GM12874 (cell line): ENCODE measurements around the gene KRT17.

Experiments used
- CTCF ChIP-seq: IDR thresholded peaks from 2 replicates; pipeline ENCODE4 v1.5.1; 2011; ENCODE audit warnings: low read depth, mild to moderate bottlenecking, control low read depth, low read length, moderate library complexity; ENCODE audit not compliant: insufficient read depth

The KRT17 gene

GRCh38 chr17:41624208-41625101 lies at the start of gene KRT17:
TSS of gene KRT17 (minus strand) at chr17:41624575. CDS start at chr17:41624509, 66 bp downstream.
- TF ChIP-seq CTCF: no peak

DNA sequence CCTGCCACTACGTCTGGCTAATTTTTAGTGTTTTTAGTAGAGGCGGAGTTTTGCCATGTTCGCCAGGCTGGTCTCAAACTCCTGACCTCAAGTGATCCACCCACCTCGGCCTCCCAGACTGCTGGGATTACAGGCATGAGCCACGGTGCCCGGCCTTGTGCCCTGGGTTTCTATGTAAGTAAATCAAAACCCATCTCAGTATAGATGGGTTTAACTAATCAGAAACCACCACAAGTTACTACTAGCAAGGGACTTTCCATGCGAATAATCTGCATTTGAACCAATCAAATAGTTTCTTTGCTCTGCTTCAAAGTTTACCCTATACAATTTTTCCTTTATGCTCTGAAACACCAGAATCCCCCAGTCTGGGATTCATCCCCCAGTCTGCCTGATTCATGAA lies 47.8 kb upstream of the KRT17 start:
- no peak for TF ChIP-seq CTCF

DNA sequence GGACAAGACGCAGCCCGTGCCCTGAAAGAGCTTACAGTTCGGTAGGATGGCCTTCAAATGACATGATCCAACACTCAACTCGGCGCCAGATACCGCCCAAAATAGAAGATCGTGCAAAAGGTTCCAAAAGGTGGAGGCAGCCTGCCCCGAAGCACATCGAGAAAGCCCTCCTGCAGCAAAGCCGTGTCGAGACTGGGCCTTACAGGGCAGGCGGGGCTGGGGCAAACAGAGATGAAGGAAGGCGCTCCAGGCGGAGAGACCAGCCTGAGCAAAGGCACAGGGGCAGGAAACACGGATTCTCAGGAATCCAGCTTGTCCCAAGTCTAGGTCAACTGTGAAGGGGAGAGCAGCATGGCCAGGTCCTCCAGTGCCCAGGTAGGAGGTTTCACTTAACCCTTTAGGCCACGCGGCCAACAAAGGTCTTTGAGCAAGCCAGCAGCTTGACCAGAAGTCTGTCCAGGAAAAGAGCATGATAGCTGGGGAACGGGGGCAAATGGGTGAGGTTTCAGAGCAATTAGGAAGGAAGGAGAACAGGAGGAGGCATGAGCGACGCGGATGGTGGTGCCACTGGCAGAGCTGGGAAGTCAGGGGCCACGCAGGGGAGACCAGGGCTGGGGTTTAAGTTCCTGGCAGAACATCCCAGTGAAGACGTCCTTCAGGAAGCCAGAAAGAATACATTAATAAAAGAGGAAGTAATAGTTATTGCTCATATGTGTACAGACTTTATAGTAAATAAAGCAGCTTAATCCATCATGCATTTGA lies 43.1 kb upstream of the KRT17 start:
- no peak for TF ChIP-seq CTCF

- peak; percentile 94 for TF ChIP-seq CTCF
Measured at GRCh38 chr17:41666708-41667279, 42.4 kb upstream of the KRT17 start.

GRCh38 chr17:41666237-41666641 lies 41.9 kb upstream of the KRT17 start:
- no peak for TF ChIP-seq CTCF

DNA sequence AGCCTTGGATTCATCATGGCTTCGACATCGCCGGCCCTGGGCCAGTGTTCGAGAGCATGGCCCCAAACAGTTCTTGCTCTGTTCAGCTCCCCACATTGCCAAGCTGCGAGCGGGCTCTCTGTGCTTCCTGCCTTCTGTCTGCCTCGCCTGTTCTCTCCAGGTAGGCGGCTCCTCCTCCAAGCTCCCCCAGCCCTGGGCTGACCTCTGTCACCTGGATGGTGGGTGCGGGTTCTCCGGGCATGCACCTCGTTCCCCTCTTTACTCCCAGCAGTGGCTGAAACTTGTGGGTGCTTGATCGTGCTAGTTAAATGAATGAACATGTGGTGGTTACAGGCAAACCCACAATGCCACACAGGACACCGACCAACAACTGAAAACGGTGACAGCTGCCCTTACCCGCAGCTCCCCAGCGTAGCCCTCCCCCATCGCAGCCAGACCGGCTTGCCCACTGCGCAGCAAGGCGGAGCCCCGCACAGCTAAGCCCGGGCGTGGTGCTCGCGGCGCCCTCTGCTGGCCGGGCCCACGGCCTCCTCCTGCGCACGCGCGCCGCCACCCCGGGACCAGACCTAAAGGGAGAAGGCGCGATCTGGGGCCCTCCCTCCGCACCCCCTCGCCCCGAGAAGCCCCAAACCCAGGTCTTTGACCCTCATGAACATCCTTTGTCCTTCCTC lies 41.3 kb upstream of the KRT17 start:
- peak; percentile 99 for TF ChIP-seq CTCF
